Measurements from ENCODE around the gene CLCN6.

DNA sequence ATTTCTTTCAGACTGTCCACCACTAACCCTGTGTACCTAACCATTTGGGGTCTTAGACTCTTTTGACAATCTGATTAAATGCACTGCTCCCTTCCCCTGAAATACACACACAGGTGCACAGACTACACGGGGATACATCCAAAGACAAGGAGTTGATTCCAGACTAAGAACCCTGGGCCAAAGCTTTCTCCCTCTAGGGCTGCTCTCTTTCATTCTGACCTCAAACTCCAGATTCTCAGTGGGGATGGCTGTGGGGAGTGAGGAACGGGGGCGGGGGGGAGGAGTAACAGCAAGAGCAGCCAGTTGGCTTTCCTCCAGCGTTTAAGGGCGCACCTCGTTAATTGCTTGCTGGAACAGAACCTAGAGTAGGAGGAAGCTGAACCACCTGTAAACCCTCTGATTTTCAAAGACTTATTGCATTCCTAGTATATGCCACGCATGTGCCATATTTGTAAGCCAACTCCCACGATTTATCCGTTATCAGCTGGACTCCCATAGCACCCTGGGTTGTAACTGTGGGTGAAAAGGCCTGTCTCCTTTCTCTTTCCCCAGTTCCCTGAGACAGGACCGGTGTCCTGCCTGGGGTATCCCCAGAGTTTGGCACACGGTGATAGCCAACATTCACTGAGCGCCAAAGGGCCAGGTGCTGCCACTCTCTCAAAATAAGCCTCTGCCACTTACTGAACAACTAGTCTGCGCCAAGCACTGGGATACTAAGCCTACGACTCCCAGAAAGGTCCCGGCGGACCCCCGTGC, 1.1 kb upstream of the CLCN6 start:
- TF ChIP-seq, protein P1, sequence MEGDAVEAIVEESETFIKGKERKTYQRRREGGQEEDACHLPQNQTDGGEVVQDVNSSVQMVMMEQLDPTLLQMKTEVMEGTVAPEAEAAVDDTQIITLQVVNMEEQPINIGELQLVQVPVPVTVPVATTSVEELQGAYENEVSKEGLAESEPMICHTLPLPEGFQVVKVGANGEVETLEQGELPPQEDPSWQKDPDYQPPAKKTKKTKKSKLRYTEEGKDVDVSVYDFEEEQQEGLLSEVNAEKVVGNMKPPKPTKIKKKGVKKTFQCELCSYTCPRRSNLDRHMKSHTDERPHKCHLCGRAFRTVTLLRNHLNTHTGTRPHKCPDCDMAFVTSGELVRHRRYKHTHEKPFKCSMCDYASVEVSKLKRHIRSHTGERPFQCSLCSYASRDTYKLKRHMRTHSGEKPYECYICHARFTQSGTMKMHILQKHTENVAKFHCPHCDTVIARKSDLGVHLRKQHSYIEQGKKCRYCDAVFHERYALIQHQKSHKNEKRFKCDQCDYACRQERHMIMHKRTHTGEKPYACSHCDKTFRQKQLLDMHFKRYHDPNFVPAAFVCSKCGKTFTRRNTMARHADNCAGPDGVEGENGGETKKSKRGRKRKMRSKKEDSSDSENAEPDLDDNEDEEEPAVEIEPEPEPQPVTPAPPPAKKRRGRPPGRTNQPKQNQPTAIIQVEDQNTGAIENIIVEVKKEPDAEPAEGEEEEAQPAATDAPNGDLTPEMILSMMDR (conservative IDR thresholded peaks at IDR 0.05 in 1 of 2, IDR thresholded peaks at IDR 0.05 in 1 of 2; ENCODE audit: extremely low read depth in 1 of 2, insufficient read depth in 1 of 2, low read depth in 1 of 2, low read length in 2 of 2): no peak
- no peak for TF ChIP-seq EZH2 (IDR thresholded peaks at IDR 0.05; ENCODE audit: borderline replicate concordance, low read length)
